Neural cell (in vitro differentiated cells): ENCODE measurements around the gene NXT2. TPM values are rescaled to one million over a fixed set of nuclear protein-coding genes. Genes with fewer than 3 reads are reported as not detected.

Experiments
- polyA plus RNA-seq: library from polyadenylated mRNA; depleted of rRNA; stranded (reverse); fragments of >200 nt; gene quantifications from 2 replicates; pipeline ENCODE4 v1.2.3, GENCODE V29; 2014

The NXT2 gene
- polyA plus RNA-seq, 1 donor from 2014 or later: 2.0 TPM

Other genes with a start within 250 kb of the NXT2 start
- gene GUCY2F, start 54.8 kb upstream of the NXT2 start, polyA plus RNA-seq: not detected in 2 replicates
- 0.42 TPM in 1 of 2 replicates, not detected in the other for gene KCNE5, start 88.3 kb downstream of the NXT2 start, polyA plus RNA-seq
- 93.7 and 101 TPM in 2 replicates for gene ACSL4, start 196.4 kb downstream of the NXT2 start, polyA plus RNA-seq